ENCODE measurements around the gene AK4.

The AK4 gene

GRCh38 chr1:65277605-65278347 lies 129.8 kb downstream of the AK4 start:
- Histone ChIP-seq H3K27ac (ENCODE audit: low read depth, low read length) (no peak overlapping the region), H2AFZ (ENCODE audit: low read length, unreplicated experiment) (no peak overlapping the region), H3K4me3 (ENCODE audit: low read depth, low read length) (no peak overlapping the region), H3K79me2 (ENCODE audit: control insufficient read depth, insufficient read depth, low read length, unreplicated experiment) (no peaks in the 10 kb centered on the region), H3K4me1 (ENCODE audit: control insufficient read depth, insufficient read depth, low read length, unreplicated experiment) (peaks cover 6% of the 10 kb centered on the region), H3K36me3 (ENCODE audit: insufficient read depth, low read length) (no peaks in the 10 kb centered on the region), H3K27me3 (ENCODE audit: insufficient read depth, low read length) (no peaks in the 10 kb centered on the region)

GRCh38 chr1:65278376-65279069 lies 130.5 kb downstream of the AK4 start:
- peaks cover 13% of the 10 kb centered on the region for H3K4me1 ChIP-seq (ENCODE audit: control insufficient read depth, insufficient read depth, low read length, unreplicated experiment)
- H2AFZ ChIP-seq (ENCODE audit: low read length, unreplicated experiment), result no peak overlapping the region
- no peak overlapping the region for H3K27ac ChIP-seq (ENCODE audit: low read depth, low read length)
- no peaks in the 10 kb centered on the region for H3K36me3 ChIP-seq (ENCODE audit: insufficient read depth, low read length)
- H3K4me3 ChIP-seq (ENCODE audit: low read depth, low read length), result no peak overlapping the region
- H3K27me3 ChIP-seq (ENCODE audit: insufficient read depth, low read length), result no peaks in the 10 kb centered on the region
- no peaks in the 10 kb centered on the region for H3K79me2 ChIP-seq (ENCODE audit: control insufficient read depth, insufficient read depth, low read length, unreplicated experiment)

- H3K27me3 ChIP-seq (ENCODE audit: insufficient read depth, low read length), result no peaks in the 10 kb centered on the region
- H3K27ac ChIP-seq (ENCODE audit: low read depth, low read length), result no peak overlapping the region
- H3K4me3 ChIP-seq (ENCODE audit: low read depth, low read length), result no peak overlapping the region
- H3K36me3 ChIP-seq (ENCODE audit: insufficient read depth, low read length), result no peaks in the 10 kb centered on the region
- H3K4me1 ChIP-seq (ENCODE audit: control insufficient read depth, insufficient read depth, low read length, unreplicated experiment), result peaks cover 15% of the 10 kb centered on the region
- H2AFZ ChIP-seq (ENCODE audit: low read length, unreplicated experiment), result no peak overlapping the region
- no peaks in the 10 kb centered on the region for H3K79me2 ChIP-seq (ENCODE audit: control insufficient read depth, insufficient read depth, low read length, unreplicated experiment)
Measured at GRCh38 chr1:65279070-65279779, 131.2 kb downstream of the AK4 start.
